Measurements from ENCODE around the gene SEMA5B. TPM values are rescaled to one million over a fixed set of nuclear protein-coding genes. Genes with fewer than 3 reads are reported as not detected.
A peak's percentile ranks its signal among the peaks of the same experiment; 100 is the strongest.

SEMA5B gene
- total RNA-seq, 1 donor from 2014 or later: 12.8 TPM

GRCh38 chr3:123067689-123068600, 40.4 kb upstream of the SEMA5B start:
- H3K27ac Mint-ChIP-seq: peak overlapping the region; percentile 70
- peaks cover 39% of the 10 kb centered on the region for H3K4me1 Mint-ChIP-seq (ENCODE audit: unreplicated experiment)
- DNase-seq (ENCODE audit: extremely low spot score, unreplicated experiment): no peak
- H3K27me3 Mint-ChIP-seq: peaks cover 12% of the 10 kb centered on the region
- peak overlapping the region; percentile 94 for H3K4me3 Mint-ChIP-seq
- TF ChIP-seq CTCF (conservative IDR thresholded peaks at IDR 0.05): no peak
- H3K9me3 Mint-ChIP-seq: no peaks in the 10 kb centered on the region
- no peaks in the 10 kb centered on the region for H3K36me3 Mint-ChIP-seq

- no peaks in the 10 kb centered on the region for H3K36me3 Mint-ChIP-seq
- TF ChIP-seq CTCF (conservative IDR thresholded peaks at IDR 0.05): no peak
- H3K9me3 Mint-ChIP-seq: no peaks in the 10 kb centered on the region
- H3K27me3 Mint-ChIP-seq: peaks cover 12% of the 10 kb centered on the region
- H3K4me1 Mint-ChIP-seq (ENCODE audit: unreplicated experiment): peaks cover 34% of the 10 kb centered on the region
- peak within 1 kb of the TSS; percentile 70 for H3K27ac Mint-ChIP-seq
- DNase-seq (ENCODE audit: extremely low spot score, unreplicated experiment): peak; percentile 88
- H3K4me3 Mint-ChIP-seq: peak within 1 kb of the TSS; percentile 94
Measured at GRCh38 chr3:123066896-123067688, 39.5 kb upstream of the SEMA5B start, which contains the start of gene PDIA5. TSS of gene PDIA5 (plus strand) at chr3:123067025. CDS start at chr3:123067165, 140 bp downstream.

DNA sequence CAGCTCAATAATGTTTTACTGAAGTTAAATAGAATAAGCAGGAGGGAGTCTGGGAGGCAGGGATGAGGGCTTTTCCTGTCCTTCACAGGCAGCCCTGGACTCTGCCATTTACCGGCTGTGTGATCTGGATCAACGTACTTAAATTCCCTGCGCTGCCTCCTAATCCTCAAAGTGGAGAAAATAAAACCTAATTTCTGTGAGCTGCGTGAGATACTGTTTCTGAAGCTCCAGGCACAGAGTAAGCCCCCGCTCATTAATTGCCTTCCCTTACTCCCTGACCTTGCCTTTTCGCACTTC, 39.0 kb upstream of the SEMA5B start:
- Mint-ChIP-seq H3K9me3 (no peaks in the 10 kb centered on the region), H3K27ac (peak overlapping the region; percentile 63), H3K36me3 (no peaks in the 10 kb centered on the region), H3K4me1 (ENCODE audit: unreplicated experiment) (peaks cover 30% of the 10 kb centered on the region), H3K27me3 (peaks cover 13% of the 10 kb centered on the region), H3K4me3 (peak overlapping the region; percentile 94)
- no peak for DNase-seq (ENCODE audit: extremely low spot score, unreplicated experiment)
- no peak for TF ChIP-seq CTCF (conservative IDR thresholded peaks at IDR 0.05)

DNA sequence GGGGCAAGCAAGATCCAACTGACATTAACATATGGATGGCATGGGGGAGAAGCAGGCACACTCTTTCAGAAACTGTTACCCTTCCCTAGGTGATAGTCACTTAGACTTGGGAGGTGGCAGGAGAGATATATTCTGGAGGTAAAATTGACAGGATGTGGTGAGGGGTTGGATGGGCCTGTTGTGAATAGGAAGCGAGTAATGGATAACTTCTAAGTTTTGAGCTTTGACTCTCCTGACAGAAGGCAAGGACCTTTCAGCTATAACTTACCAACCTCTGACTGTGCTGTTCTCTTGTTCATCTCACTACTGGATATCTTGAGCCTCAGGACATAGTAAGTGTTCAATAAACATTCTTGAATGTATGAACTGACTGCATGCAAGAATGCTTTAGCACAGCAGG, 37.4 kb upstream of the SEMA5B start:
- Mint-ChIP-seq H3K4me3 (peak overlapping the region; percentile 17), H3K27ac (no peak overlapping the region), H3K27me3 (peaks cover 21% of the 10 kb centered on the region), H3K9me3 (no peaks in the 10 kb centered on the region), H3K4me1 (ENCODE audit: unreplicated experiment) (peaks cover 19% of the 10 kb centered on the region), H3K36me3 (no peaks in the 10 kb centered on the region)
- no peak for TF ChIP-seq CTCF (conservative IDR thresholded peaks at IDR 0.05)
- DNase-seq (ENCODE audit: extremely low spot score, unreplicated experiment): no peak

DNA sequence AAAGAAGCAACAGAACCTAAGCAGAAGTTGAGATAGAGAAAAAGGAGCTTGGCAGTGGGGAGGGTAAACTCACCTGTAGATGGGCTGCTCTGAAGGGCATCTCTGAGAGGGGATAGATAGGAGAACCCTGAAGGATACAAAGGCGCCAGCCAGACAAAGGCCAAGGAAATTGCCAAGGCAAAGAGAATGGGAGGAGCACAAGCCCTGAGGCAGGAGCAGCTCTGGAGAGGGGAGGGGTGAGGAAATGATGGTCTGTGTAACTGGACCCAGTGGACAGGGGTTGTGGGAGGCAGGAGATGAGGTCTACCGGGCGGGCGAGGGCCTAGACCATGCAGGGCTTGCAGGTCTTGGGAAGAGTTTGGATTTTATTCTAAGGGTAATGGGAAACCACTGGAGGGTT, 36.9 kb upstream of the SEMA5B start:
- Mint-ChIP-seq H3K36me3 (no peaks in the 10 kb centered on the region), H3K9me3 (no peaks in the 10 kb centered on the region), H3K27ac (no peak overlapping the region), H3K4me3 (peak overlapping the region; percentile 17), H3K27me3 (peaks cover 21% of the 10 kb centered on the region), H3K4me1 (ENCODE audit: unreplicated experiment) (peaks cover 19% of the 10 kb centered on the region)
- TF ChIP-seq CTCF (conservative IDR thresholded peaks at IDR 0.05): no peak
- DNase-seq (ENCODE audit: extremely low spot score, unreplicated experiment): no peak

Data from type B pancreatic cell (in vitro differentiated cells).